GM19351 (cell line): Measurements from ENCODE around the gene APMAP.
"Not testable (repeated sequence)": the region's sequence is repeated elsewhere in the genome, so short reads cannot be mapped to it uniquely, and the experiment has no call there.

Experiments
- ATAC-seq: cut with Tn5 transposase; IDR thresholded peaks from one replicate; pipeline ENCODE4 v1.9.1; 2021; ENCODE audit warnings: mild to moderate bottlenecking, moderate library complexity; ENCODE audit not compliant: unreplicated experiment

Gene APMAP

DNA sequence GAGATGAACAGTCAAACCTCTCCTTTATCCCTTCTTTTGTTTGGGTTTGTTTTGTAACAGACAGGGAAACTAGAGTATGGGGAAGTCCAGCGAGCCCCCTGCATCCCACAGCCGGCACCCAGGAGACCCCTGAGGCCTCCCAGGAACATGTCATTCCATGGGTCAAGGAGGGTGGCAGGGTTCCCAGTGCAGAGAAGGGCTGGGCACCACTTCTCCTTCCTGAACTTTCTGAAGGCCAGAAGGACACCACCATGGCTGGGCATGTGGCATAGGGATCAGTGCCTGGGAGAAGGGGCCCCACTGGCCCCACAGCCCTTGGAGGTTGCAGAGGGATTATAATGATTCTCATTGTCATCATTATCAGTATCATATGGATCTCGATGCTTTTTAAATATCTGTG, 57.4 kb downstream of the APMAP start:
- ATAC-seq, result no peak

DNA sequence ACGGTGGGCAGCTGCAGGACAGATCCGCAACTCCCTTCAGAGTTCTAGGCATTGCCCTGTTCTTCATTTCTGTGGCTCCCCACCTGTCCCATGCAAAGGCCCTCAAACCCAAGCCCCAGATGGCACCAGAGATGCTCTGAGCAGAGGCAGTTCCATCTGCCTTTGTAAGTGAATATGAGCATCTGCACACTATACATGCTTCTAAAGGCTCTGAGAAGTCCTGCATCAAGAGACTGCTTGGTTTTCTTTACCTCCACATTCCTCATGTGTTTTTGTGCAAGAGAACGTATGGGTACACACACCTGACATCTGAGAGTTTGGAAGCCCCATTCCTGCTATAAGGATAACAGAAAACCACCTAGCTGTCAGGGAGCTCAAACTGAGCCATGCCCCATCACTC, 57.8 kb downstream of the APMAP start:
- no peak for ATAC-seq

DNA sequence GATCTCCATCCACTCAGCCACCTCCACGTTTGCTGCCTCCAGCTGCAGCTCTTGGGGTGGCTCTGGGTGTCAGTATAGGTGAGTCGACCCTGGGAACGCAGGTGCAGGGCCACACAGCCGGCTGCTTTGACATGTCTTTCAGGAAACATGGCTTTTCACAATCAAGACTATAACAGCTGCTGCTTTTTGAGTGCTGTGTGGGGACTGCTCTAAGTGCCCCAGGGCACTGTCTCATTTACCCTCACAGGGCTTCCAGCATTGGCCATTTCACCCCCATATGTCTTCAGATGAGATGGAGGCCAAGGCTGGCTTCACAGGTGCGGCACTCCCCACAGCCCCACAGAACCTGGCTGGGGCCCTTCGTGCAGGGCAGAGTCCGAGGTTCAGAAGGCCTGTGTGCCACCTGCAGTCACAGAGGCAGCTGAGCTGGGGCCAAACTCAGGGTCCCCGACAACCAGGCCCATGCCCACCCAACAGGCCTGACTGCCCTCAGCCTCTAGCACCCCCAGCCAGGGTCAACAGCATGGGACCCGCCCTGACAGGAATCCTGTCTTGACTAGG, 58.4 kb downstream of the APMAP start:
- ATAC-seq, result no peak

DNA sequence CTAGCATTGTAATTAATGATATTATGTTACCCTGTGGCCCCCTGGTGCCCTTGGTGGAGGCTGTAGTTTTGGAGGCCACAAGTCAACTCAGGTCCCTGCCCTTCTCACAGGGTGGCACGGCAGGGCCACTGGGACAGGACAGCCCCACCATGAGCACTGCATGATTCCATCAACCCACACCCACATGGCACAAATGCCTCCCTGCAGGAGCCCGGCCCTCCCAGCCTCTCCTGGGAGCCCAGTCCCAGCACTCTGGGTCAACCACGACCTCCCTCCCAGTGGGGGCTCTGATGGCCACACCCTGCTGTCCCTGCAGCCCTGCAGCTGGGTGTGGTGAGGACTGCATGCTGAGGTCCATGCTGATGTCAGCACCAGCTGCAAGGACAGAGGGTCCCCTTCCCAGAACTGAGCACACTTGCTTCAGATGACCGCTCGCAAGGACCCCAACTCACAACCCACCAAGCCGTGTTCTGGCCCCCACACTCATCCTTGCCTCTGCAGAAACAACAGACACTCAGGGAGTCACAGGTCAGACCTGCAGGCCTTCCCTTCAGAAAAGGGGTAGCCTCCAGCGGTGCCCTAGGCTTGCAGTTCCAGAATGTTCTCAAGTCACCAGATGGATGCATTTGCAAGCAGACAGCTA, 59.2 kb downstream of the APMAP start:
- ATAC-seq, result no peak

DNA sequence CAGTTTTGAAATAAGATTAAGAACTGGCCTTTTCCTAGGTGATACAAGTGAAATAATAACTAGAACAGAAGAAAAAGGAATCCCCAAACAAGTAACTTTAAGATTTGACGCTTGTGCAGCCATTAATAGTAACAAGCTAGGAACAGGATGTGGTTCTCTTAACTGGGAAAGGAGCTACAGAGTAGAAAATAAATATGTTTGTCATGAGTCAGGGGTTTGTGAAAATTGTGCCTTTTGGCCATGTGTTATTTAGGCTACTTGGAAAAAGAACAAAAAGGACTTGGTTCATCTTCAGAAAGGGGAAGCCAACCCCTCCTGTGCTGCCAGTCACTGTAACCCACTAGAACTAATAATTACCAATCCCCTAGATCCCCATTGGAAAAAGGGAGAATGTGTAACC, 60.7 kb downstream of the APMAP start:
- ATAC-seq, result not testable (repeated sequence)

DNA sequence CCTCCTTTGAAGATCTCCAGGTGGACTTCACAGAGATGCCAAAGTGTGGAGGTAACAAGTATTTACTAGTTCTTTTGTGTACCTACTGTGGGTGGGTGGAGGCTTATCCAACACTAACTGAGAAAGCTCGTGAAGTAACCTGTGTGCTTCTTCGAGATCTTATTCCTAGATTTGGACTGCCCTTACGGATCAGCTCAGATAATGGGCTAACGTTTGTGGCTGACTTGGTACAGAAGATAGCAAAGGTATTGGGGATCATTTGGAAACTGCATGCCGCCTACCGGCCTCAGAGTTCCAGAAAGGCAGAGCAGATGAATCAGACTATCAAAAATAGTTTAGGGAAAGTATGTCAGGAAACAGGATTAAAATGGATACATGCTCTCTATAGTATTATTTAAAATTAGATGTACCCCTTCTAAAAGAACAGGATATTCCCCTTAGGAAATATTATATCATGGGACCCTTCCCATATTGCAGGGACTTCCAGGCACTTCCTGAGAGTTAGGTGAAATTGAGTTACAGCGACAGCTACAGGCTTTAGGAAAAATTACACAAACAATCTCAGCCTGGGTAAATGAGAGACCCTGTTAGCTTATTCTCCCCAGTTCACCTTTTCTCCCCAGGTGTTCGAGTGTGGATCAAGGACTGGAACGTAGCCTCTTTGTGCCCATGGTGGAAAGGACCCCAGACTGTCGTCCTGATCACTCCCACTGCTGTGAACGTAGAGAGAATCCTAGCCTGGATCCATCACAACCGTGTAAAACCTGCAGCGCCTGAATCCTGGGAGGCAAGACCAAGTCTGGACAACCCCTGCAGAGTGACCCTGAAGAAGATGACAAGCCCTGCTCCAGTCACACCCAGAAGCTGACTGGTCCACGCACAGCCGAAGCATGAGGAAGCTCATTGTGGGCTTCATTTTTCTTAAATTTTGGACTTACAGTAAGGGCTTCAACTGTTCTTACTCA, 61.5 kb downstream of the APMAP start:
- not testable (repeated sequence) for ATAC-seq

DNA sequence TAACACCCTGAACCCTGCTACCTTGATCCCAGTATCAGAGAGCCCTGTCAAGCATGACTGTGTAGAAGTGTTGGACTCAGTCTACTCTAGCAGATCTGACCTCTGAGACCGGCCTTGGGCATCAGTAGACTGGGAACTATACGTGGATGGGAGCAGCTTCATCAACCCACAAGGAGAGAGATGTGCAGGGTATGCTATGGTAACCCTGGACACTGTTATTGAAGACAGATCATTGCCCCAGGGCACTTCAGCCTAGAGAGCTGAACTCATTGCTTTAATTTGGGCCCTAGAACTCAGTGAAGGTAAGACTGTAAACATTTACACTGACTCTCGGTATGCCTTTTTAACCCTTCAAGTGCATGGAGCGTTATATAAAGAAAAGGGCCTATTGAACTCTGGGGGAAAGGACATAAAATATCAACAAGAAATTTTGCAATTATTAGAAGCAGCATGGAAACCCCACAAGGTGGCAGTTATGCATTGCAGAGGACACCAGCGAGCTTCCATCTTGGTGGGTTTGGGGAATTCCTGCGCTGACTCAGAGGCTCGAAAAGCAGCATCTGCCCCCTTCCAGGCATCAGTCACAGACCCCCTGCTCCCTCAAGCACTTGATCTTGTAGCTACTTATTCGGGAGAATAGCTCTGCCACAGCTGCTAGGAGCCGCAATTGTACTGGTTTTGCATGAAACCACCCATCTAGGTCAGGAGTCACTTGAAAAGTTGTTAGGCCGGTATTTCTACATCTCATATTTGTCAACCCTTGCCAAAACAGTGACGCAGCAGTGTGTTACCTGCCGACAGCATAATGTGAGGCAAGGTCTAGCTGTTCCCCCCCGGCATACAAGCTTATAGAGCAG, 62.5 kb downstream of the APMAP start:
- not testable (repeated sequence) for ATAC-seq

DNA sequence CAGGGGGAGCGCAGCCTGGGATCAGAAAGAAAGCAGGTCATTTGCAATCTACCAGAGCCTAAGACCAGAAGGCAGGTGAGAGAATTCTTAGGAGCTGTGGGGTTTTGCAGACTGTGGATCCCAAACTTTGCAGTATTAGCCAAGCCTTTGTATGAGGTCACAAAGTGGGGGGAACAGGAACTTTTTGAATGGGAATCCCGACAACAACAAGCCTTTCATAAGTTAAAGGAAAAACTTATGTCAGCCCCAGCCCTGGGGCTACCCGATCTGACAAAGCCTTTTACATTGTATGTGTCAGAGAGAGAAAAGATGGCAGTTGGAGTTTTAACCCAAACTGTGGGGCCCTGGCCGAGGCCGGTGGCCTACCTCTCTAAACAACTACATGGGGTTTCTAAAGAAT, 63.3 kb downstream of the APMAP start:
- ATAC-seq, result not testable (repeated sequence)

DNA sequence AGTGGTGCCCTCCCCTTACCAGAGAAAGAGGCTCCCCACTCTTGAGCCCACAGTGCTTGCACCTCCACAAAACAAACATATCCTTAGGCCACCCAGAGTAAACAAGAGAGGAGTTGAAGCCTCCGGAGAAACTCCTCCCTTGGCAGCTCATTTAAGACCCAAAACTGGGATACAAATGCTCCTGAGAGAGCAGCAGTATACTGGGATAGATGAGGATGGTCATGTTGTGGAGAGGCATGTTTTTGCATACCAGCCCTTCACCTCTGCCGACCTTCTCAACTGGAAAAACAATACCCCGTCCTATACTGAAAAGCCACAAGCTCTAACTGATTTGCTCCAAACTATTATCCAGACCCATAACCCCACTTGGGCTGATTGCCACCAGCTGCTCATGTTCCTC, 71.8 kb downstream of the APMAP start:
- ATAC-seq, result not testable (repeated sequence)

DNA sequence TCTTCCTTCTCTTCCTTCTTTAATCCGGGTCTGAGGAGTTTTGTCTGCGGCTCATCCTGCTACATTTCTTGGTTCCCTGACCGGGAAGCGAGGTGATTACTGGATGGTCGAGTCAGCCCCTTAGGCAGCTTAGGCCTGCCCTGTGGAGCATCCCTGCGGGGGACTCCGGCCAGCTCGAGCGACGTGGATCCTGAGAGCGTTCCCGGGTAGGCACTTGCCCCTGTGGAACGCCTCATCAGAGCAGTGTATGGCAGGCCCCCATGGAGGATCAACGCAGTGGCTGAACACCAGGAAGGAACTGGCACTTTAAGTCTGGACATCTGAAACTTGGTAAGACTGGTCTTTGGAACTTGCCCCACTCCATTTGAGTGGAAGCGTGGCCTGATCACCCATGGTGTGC, 72.9 kb downstream of the APMAP start:
- ATAC-seq, result not testable (repeated sequence)

DNA sequence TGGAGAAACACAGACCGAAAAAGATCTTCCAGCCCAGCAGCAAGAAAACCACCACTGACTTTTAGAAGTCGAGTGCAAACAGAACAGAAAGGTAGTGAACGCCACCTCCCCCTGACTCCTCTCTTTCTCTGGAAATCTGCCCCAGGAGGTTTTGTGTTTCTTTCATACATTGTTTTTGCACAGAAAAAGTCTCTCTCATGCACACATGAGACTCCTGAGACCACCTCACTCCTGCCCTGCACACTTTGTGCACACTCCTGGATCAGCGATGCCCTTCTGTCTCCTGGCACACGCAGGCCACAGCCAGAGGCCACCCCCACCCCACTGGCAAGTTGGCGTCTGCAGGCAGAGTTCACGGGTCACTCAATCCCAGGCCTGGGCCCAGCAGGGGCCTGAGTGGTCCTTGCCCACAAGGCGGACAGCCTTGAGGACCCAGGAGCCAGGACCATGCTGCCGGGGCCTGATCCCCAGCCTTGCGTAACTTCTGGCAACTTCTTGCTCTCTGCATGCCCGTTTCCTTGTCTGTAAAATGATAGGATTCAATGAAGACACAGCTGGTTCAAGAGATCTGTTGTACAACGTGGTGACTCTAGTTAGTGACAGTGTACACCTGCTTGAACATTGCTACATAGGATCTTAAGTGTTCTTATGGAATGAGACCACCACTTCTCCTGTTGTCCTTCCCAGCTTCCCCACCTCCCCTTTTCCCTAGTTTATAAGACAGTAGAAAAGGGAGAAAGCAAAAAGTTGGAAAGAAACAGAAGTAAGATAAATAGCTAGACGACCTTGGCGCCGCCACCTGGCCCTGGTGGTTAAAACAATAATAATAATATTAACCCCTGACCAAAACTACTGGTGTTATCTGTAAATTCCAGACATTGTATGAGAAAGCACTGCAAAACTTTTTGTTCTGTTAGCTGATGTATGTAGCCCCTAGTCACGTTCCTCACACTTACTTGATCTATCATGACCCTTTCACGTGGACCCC, 73.7 kb downstream of the APMAP start:
- ATAC-seq, result no peak

DNA sequence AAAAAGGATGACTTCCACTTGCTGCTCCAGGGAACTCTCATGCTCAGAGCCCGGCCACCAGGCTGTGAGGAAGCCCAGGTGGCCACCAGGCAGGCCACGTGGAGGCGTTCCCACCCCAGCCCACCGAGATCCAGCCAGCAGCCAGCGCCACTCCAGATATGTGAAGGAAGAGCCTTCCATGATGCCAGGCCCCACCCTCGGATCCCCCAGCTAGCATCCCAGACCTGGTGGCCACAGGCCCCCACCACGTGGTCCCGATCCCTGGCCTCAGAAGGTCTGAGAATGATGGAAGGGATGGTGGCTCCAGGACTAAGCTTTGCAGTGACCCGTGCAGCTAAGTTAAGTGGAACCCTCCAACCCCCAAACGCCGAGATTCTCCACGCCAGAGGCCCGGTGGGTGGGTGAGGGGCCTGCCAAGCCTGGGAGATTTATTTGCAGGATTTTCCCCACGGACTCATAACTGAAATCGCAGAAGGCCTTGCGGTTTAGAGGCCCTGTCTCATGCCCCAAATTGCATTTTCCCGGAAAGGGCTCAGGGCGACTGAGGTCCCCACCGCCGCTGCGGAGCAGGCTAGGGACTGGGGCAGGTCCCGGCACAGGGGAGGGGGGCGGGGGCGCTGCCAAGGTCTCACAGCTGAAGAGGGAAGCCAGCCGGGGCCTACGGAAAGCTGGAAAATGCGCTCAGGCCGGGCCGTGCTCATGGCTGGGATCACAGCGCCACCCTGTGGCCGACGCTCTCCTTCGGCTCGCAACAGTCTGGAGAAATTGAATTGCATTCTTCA, 74.6 kb downstream of the APMAP start:
- no peak for ATAC-seq

DNA sequence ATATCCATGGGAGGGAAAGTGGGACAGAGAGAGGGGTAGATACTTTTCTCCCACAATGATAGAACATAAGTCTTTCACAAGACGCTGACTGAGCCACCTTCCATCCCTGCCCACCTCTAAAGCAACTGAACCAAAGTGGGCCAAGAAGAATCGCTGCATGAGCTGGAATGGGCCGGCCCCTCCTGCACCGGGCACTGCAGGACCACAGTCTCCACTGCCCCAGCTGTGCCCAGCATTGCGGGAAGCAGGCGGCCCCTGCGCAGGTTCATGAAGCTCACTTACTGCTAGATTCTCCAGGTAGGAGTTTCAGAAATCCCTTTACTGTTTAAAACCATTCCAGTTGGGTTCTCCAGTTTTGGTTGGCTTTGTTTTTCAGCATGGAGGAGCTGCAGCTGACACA, 75.5 kb downstream of the APMAP start:
- no peak for ATAC-seq

DNA sequence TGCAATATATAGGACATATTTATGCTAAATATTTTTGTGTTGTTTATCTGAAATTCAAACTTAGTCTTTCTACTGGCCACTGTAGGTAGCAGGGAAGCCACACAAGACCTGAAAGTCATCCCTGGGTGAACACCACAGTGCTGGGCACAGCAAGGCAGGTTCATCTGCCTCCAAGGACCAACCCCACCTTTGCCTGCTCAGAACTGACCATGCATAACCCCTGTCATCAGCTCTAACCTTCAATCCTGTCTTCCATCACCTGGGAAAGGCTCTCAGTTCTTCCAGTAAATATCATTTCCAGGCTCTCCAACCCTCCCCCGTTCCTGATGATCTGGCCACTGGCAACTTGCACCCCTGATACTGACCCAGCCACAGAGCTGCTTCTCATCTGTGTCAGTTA, 76.1 kb downstream of the APMAP start:
- ATAC-seq, result no peak

DNA sequence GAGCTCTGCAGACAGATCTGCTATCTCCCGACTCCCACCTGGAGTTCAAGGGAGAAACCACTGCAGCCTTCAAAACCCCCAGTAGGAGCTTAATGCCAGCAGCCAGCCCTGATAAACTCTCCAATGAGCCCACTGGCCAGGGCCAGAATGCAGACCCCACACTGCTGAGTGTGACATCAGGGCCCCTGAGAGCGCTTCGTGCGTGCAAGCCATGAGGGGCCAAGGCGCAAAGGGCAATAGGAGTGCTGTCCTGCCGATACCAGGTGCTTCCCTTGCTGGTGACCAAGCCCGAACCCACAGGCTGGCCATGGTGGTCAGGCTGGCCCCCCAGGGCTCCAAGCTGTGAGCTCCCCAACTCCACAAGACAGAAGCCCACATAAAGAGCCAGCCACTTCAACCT, 76.7 kb downstream of the APMAP start:
- no peak for ATAC-seq

DNA sequence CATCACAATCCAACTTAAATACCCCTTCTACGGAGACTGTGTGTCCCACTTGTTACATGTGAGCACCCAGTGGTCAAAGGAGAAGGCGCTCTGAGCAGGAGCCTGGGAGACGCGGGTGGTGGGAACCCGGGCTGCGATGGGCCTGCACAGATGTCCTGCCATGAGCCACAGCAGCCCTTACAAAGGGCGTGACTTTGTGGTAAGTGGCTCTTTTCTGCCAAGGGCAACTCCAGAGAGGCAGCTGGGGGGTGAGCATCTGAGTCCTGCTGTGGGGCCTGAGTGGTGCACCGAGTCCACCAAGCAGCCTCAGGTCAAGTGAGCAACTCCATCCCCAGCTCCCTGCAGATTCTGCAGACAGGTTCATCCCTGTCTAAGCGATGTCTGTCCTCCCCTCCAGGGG, 77.1 kb downstream of the APMAP start:
- ATAC-seq, result no peak

DNA sequence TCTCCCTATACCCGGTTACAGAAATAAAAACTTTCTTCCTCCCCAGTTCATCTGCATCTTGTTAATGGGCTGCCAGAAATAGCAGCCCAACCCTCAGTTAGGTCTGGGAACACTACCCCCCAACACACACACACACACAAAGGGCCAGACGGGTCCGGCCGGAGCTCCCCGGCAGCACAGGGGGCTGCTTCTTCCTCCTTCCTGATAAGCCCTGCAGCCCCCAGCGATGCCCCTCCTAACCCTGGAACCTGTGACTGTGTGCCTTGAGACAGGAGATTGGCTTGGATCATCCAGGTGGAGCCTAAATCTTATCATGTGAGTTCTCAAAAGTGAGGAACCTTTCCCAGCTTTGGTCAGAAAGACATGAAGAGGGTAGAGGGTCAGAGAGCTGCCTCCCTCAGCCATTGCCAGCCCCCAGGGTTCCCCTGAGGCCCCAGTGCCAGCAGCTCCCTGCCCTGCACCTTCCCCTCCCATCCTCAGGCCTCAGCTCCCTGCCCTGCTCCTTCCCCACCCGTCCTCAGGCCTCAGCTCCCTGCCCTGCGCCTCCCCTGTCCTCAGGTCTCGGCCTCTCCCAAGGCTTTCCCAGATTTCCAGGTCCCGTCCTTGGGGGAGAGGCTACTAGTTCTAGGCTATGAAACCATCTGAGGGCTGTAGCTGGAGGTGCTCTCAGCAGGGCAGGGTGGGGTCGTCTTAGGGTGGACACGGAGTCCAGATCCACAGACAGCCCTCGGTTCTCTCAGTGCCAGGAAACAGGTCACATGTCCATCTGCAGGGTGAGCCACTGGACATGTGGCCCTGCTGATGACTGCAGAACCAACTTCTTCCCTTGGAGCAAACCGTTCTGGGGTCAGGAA, 77.9 kb downstream of the APMAP start:
- ATAC-seq, result no peak

DNA sequence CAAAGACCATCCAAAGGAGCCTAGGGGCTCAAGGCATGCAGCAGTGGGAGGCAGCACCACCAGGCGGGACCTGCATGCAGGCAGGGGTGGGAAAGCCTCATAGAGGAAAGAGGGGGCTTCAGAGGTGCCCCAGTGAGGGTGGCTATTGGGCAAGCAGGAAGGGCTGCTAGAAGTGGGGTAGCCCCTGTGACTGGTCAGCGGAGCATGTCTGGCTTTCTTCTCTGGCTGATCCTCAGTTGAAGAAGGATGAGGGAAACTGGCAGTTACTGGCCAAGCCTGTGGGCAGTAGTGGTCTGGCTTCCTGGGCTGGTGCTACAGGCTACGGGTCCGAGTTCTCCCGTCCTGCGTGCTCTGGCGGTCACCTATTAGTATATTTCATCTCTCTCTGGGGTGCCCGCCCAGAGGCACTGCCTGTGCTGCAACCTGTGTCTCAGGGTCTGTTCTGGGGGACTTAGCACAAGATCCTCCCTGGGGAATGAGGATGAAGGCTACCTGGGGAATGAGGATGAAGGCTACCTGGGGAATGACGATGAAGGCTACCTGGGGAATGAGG, 79.4 kb downstream of the APMAP start:
- ATAC-seq, result no peak
